H1 (cell line): ENCODE results near the gene POMZP3. TPM values are rescaled to one million over a fixed set of nuclear protein-coding genes. Genes with fewer than 3 reads are reported as not detected.
"Not testable (repeated sequence)": the region's sequence is repeated elsewhere in the genome, so short reads cannot be mapped to it uniquely, and the experiment has no call there.

ENCODE experiments used
- CTCF ChIA-PET: fragments of 300-600 bp; sonication (Branson Sonifier 250); formaldehyde crosslinking; loops from one replicate; lab custom pipeline; 2021; ENCODE audit not compliant: partially characterized antibody; lab: Charles Lee
- POLR2A ChIA-PET: fragments of 300-600 bp; sonication (Branson Sonifier 250); formaldehyde crosslinking; loops from one replicate; lab custom pipeline; 2021; ENCODE audit warnings: inconsistent platforms; ENCODE audit not compliant: partially characterized antibody; lab: Charles Lee
- DNase-seq, 2 experiments: peaks; one replicate each; pipeline versions ENCODE4 v3.0.0 to v3.0.0-alpha.2; 2010 to 2022; ENCODE audit warnings: low spot score in 2 of 2, low read depth in 1 of 2, mixed read lengths in 1 of 2
- FAIRE-seq: peaks from 2 replicates; lab custom pipeline; 2011; peaks lifted over from hg19 to GRCh38; lab: Jason Lieb, UNC
- H2AFZ ChIP-seq: 2 replicates; pipeline ENCODE4 v1.8.1; 2012; ENCODE audit warnings: low read length, inconsistent platforms
- H2AK5ac ChIP-seq: 2 replicates; pipeline ENCODE4 v1.6.1; 2013; ENCODE audit warnings: low read depth, low read length
- H2BK120ac ChIP-seq: replicated peaks from 2 replicates; pipeline ENCODE3; 2013; ENCODE audit warnings: low read depth, low read length, inconsistent platforms
- H2BK12ac ChIP-seq: 2 replicates; pipeline ENCODE4 v1.6.1; 2013; ENCODE audit warnings: low read depth, low read length
- H2BK15ac ChIP-seq: 2 replicates; pipeline ENCODE4 v1.6.1; 2013; ENCODE audit warnings: low read length
- H2BK20ac ChIP-seq: 2 replicates; pipeline ENCODE4 v1.6.1; 2013; ENCODE audit warnings: low read length
- H2BK5ac ChIP-seq: 2 replicates; pipeline ENCODE4 v1.6.1; 2013; ENCODE audit warnings: low read depth, low read length
- H3K14ac ChIP-seq: 2 replicates; pipeline ENCODE4 v1.6.1; 2013; ENCODE audit warnings: inconsistent platforms; ENCODE audit not compliant: insufficient read length
- H3K18ac ChIP-seq: 2 replicates; pipeline ENCODE4 v1.6.1; 2013; ENCODE audit warnings: low read length; ENCODE audit errors: extremely low read depth
- H3K23ac ChIP-seq: 2 replicates; pipeline ENCODE4 v1.6.1; 2013; ENCODE audit warnings: inconsistent platforms; ENCODE audit not compliant: insufficient read length
- H3K23me2 ChIP-seq: 2 replicates; pipeline ENCODE4 v1.6.1; 2013; ENCODE audit warnings: low read depth, low read length
- H3K27ac ChIP-seq: 2 replicates; pipeline ENCODE4 v1.6.1; 2011; ENCODE audit warnings: low read depth, low read length, inconsistent platforms
- H3K27me3 ChIP-seq, 4 experiments: replicated peaks in 1 of 4; 1 replicate in 1 of 4; 2 replicates in 3 of 4; pipeline versions ENCODE4 v1.6.1 to v1.8.1; 2011 to 2013; ENCODE audit warnings: low read length in 3 of 4, mild to moderate bottlenecking in 3 of 4, inconsistent platforms in 2 of 4, mixed read lengths in 2 of 4, moderate library complexity in 1 of 4; ENCODE audit not compliant: control insufficient read depth in 3 of 4, insufficient read depth in 3 of 4; ENCODE audit errors: extremely low read depth in 1 of 4
- H3K36me3 ChIP-seq, 4 experiments: 2 replicates each; pipeline versions ENCODE4 v1.6.1 to v1.8.1; 2011 to 2013; ENCODE audit warnings: mild to moderate bottlenecking in 4 of 4, low read length in 3 of 4, moderate library complexity in 2 of 4, control low read depth in 1 of 4, inconsistent platforms in 1 of 4; ENCODE audit not compliant: insufficient read depth in 4 of 4, control insufficient read depth in 2 of 4
- H3K4ac ChIP-seq: replicated peaks from 2 replicates; pipeline ENCODE3; 2013; ENCODE audit warnings: low read length, low read depth, mixed read lengths, inconsistent platforms; ENCODE audit not compliant: insufficient read length
- H3K4me1 ChIP-seq, 4 experiments: replicated peaks in 1 of 4; 1 replicate in 1 of 4; 2 replicates in 3 of 4; pipeline versions ENCODE4 v1.6.1 to v1.8.1; 2011 to 2013; ENCODE audit warnings: low read length in 3 of 4, inconsistent platforms in 2 of 4, mixed read lengths in 1 of 4; ENCODE audit not compliant: insufficient read depth in 4 of 4, control insufficient read depth in 3 of 4
- H3K4me2 ChIP-seq, 2 experiments: 2 replicates each; pipeline versions ENCODE4 v1.6.1 to v1.8.1; 2011 to 2013; ENCODE audit warnings: low read depth in 2 of 2, low read length in 2 of 2, control low read depth in 1 of 2, inconsistent platforms in 1 of 2, mild to moderate bottlenecking in 1 of 2; ENCODE audit not compliant: insufficient read depth in 1 of 2
- H3K4me3 ChIP-seq, 4 experiments: fragments of 200-600, 300-600 bp in 1 of 4; sonication (generic), shearing (Covaris generic), sonication (Bioruptor Twin) in 1 of 4; 2 replicates each; pipeline versions ENCODE4 v1.5.1 to v1.8.1; 2011 to 2016; ENCODE audit warnings: low read length in 4 of 4, low read depth in 3 of 4, control low read depth in 2 of 4, inconsistent platforms in 2 of 4, mild to moderate bottlenecking in 2 of 4, mixed read lengths in 1 of 4, moderate library complexity in 1 of 4; ENCODE audit not compliant: insufficient read depth in 2 of 4; ENCODE audit errors: extremely low read depth in 1 of 4
- H3K56ac ChIP-seq: replicated peaks from 2 replicates; pipeline ENCODE3; 2013; ENCODE audit warnings: low read depth, mild to moderate bottlenecking, mixed read lengths, low read length, inconsistent platforms; ENCODE audit not compliant: insufficient read length
- H3K79me1 ChIP-seq: 2 replicates; pipeline ENCODE4 v1.6.1; 2013; ENCODE audit warnings: low read depth, low read length, control low read depth
- H3K79me2 ChIP-seq, 2 experiments: 2 replicates each; pipeline versions ENCODE4 v1.6.1 to v1.8.1; 2012 to 2013; ENCODE audit warnings: low read length in 2 of 2, mild to moderate bottlenecking in 2 of 2, inconsistent platforms in 1 of 2; ENCODE audit not compliant: insufficient read depth in 2 of 2, control insufficient read depth in 1 of 2
- H3K9ac ChIP-seq, 4 experiments: replicated peaks in 1 of 4; 1 replicate in 1 of 4; 2 replicates in 3 of 4; pipeline versions ENCODE4 v1.6.1 to v1.8.1; 2011 to 2013; ENCODE audit warnings: low read depth in 3 of 4, low read length in 3 of 4, control low read depth in 2 of 4, mild to moderate bottlenecking in 2 of 4, moderate library complexity in 2 of 4, inconsistent platforms in 1 of 4; ENCODE audit errors: extremely low read depth in 1 of 4
- H3K9me3 ChIP-seq, 2 experiments: 2 replicates each; pipeline versions ENCODE4 v1.6.1 to v1.8.1; 2012 to 2013; ENCODE audit warnings: mild to moderate bottlenecking in 2 of 2, moderate library complexity in 2 of 2, control low read depth in 1 of 2, inconsistent platforms in 1 of 2, low read depth in 1 of 2, low read length in 1 of 2, mixed read lengths in 1 of 2; ENCODE audit not compliant: insufficient read depth in 2 of 2
- H4K20me1 ChIP-seq, 2 experiments: replicated peaks in 1 of 2; 2 replicates each; pipeline versions ENCODE3 to v1.8.1; 2011 to 2013; ENCODE audit warnings: inconsistent platforms in 2 of 2, low read length in 2 of 2, mild to moderate bottlenecking in 1 of 2; ENCODE audit not compliant: insufficient read depth in 2 of 2, control insufficient read depth in 1 of 2
- H4K5ac ChIP-seq: 2 replicates; pipeline ENCODE4 v1.6.1; 2013; ENCODE audit warnings: low read length, low read depth, mixed read lengths, inconsistent platforms; ENCODE audit not compliant: insufficient read length
- H4K8ac ChIP-seq: 2 replicates; pipeline ENCODE4 v1.8.0; 2013; ENCODE audit warnings: mild to moderate bottlenecking, moderate library complexity, low read length, inconsistent platforms; ENCODE audit not compliant: insufficient read depth; ENCODE audit errors: extremely low read depth
- H4K91ac ChIP-seq: replicated peaks from 2 replicates; pipeline ENCODE3; 2013; ENCODE audit warnings: low read length, mixed read lengths, inconsistent platforms; ENCODE audit not compliant: insufficient read length
- WGBS, 2 experiments: shearing (Covaris generic) in 1 of 2; methylation state at CpG; one replicate each; pipeline versions ENCODE4 v1.1.6 to v1.1.7; 2013 to 2015; ENCODE audit warnings: low lambda C conversion rate in 2 of 2, mixed read lengths in 2 of 2, inconsistent platforms in 1 of 2, low coverage in 1 of 2, missing lambda C conversion rate in 1 of 2; ENCODE audit not compliant: insufficient replicate concordance in 2 of 2, insufficient coverage in 1 of 2, insufficient read length in 1 of 2; ENCODE audit errors: extremely low coverage in 1 of 2, missing lambda C conversion rate in 1 of 2; 5-methylcytosine and 5-hydroxymethylcytosine counted together
- polyA plus RNA-seq, 7 experiments: library from polyadenylated mRNA; depleted of rRNA in 3 of 7; stranded (reverse) in 5 of 7; unstranded in 2 of 7; fragments of >200 nt in 5 of 7; fragments of 200-250 nt in 2 of 7; gene quantifications; 1 replicate in 5 of 7; 2 replicates in 1 of 7; 4 replicates in 1 of 7; pipeline versions ENCODE4 v1.2.1 to v1.2.3, GENCODE V29; 2011 to 2013; ENCODE audit warnings: missing spikeins in 2 of 7, mixed read lengths in 2 of 7
- total RNA-seq: library from RNA; stranded (reverse); fragmentation: NEBNext Ultra II Directional; extraction: Animal tissue kit (Norgen Biotek cat#: 25700); gene quantifications from 2 replicates; pipeline ENCODE4 v1.2.1, GENCODE V29; 2021

POMZP3 gene
- total and polyA plus RNA-seq, 2 of the 8 experiments (the other 6 are each of a cell fraction or from before 2014, with no cell fraction given) = 3.2 to 9.0 TPM

DNA sequence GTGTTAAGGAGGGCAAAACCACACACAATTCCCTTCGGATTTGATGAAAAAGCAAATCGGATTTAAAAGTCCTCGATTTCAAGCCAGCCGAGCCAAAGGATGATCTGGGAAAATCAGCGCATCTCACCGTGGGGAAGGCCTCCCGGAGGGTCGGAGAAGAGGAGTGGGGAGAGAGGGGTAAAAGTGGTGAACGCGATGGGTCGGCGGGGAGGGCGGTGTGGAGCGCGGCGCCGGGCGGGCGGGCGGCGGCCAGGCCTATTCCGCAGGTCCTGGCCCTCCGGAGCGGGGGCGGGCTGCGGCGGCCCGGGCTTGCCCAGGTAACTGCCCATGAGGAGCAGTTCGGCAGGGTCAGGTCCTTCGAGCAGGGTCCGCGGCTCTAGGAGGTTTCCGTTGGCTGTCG lies 498 bp downstream of the POMZP3 start:
- H2BK5ac ChIP-seq, H2BK12ac ChIP-seq, H3K4ac ChIP-seq, H3K79me1 ChIP-seq, H3K9me3 ChIP-seq, H3K27ac ChIP-seq, POLR2A ChIA-PET, CTCF ChIA-PET, H3K18ac ChIP-seq, H2BK15ac ChIP-seq, H2AK5ac ChIP-seq, FAIRE-seq, H3K4me1 ChIP-seq, H3K14ac ChIP-seq, H3K79me2 ChIP-seq, H3K36me3 ChIP-seq, H2BK20ac ChIP-seq, H3K27me3 ChIP-seq, H2AFZ ChIP-seq, H2BK120ac ChIP-seq, H4K5ac ChIP-seq, H4K8ac ChIP-seq, H3K23me2 ChIP-seq, H4K20me1 ChIP-seq, H3K23ac ChIP-seq, H3K56ac ChIP-seq, DNase-seq, H4K91ac ChIP-seq: not testable (repeated sequence)
- peak overlapping the region; percentile 43 to 88 (median 66) for H3K9ac ChIP-seq
- 0% methylated on average over 8 of the region's 34 CpGs; no CpG with 5 or more reads in 1 of the 2 experiments for WGBS, 2 experiments
- H3K4me2 ChIP-seq = peak overlapping the region; percentile 56 to 65
- H3K4me3 ChIP-seq = peak overlapping the region; percentile 48 to 84 (median 58)

DNA sequence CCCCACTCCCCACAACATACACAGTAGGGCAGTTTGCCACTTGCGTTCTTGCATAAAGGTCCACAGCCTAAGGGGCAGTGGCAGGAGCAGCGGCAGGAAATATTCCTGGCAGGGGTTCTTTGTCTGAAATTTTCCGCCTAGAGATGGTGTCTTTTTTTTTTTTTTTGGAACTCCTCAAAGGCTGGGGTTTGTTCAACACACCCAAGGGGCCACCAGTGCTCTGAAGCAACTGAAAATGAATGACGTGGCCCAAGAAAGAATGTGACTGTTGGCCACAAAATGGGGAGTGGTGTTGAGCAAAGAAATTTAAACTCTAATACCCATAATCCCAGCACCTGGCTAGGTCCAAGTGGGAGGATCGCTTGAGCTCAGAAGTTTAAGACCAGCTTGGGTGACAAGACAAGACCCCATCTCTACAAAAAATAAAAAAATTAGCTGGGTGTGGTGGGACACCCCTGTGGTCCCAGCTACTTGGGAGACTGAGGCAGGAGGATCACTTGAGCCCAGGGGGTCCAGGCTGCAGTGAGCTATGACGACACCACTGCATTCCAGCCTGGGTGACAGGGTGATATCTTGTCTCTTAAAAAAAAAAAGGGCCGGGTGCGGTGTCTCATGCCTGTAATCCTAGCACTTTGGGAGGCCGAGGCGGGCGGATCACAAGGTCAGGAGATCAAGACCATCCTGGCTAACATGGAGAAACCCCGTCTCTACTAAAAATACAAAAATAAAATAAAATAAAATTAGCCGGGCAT lies 7.5 kb downstream of the POMZP3 start:
- WGBS, 2 experiments = no CpG with 5 or more reads among the region's 13 CpGs

More for the DNA sequence above, 7.5 kb downstream of the POMZP3 start:
- H4K8ac ChIP-seq, H3K4me2 ChIP-seq, H3K4me3 ChIP-seq, H4K91ac ChIP-seq, H2BK120ac ChIP-seq, H3K79me2 ChIP-seq, H3K27ac ChIP-seq, H3K27me3 ChIP-seq, H3K79me1 ChIP-seq, POLR2A ChIA-PET, H3K9ac ChIP-seq, H3K4ac ChIP-seq, H2BK12ac ChIP-seq, H3K9me3 ChIP-seq, H3K18ac ChIP-seq, H4K20me1 ChIP-seq, FAIRE-seq, H3K23ac ChIP-seq, CTCF ChIA-PET, H2BK20ac ChIP-seq, H3K36me3 ChIP-seq, DNase-seq, H2AK5ac ChIP-seq, H2BK5ac ChIP-seq, H3K23me2 ChIP-seq, H3K14ac ChIP-seq, H3K56ac ChIP-seq, H4K5ac ChIP-seq, H3K4me1 ChIP-seq, H2AFZ ChIP-seq, H2BK15ac ChIP-seq: not testable (repeated sequence)
